Neural crest cell (in vitro differentiated cells): ENCODE data around the gene KRTAP2-4. TPM values are rescaled to one million over a fixed set of nuclear protein-coding genes. Genes with fewer than 3 reads are reported as not detected.

Source experiments
- DNase-seq: peaks from one replicate; pipeline ENCODE4 v3.0.0; 2021; ENCODE audit warnings: low read depth, mixed read lengths, low spot score
- H3K27ac Mint-ChIP-seq: one replicate; pipeline ENCODE4 v1.8.0; 2021; ENCODE audit warnings: mild to moderate bottlenecking, mixed read lengths; ENCODE audit not compliant: unreplicated experiment
- H3K27me3 Mint-ChIP-seq: 2 replicates; pipeline ENCODE4 v1.8.0; 2021; ENCODE audit warnings: low read depth, mild to moderate bottlenecking, mixed read lengths
- H3K36me3 Mint-ChIP-seq: 2 replicates; pipeline ENCODE4 v1.8.0; 2021; ENCODE audit warnings: low read depth, mild to moderate bottlenecking, mixed read lengths
- H3K4me1 Mint-ChIP-seq: 2 replicates; pipeline ENCODE4 v1.8.0; 2021; ENCODE audit warnings: mixed read lengths
- H3K4me3 Mint-ChIP-seq: one replicate; pipeline ENCODE4 v1.8.0; 2021; ENCODE audit warnings: mild to moderate bottlenecking, mixed read lengths
- H3K9me3 Mint-ChIP-seq: 2 replicates; pipeline ENCODE4 v1.8.0; 2021; ENCODE audit warnings: mixed read lengths
- CTCF ChIP-seq: fragments of 200-600 bp; sonication (generic); conservative IDR thresholded peaks from 2 replicates; pipeline ENCODE4 v1.5.0; 2021; ENCODE audit warnings: antibody characterized with exemption, mild to moderate bottlenecking
- total RNA-seq: library from RNA; stranded (reverse); gene quantifications from 2 replicates; pipeline ENCODE4 v1.2.1, GENCODE V29; 2021

KRTAP2-4 gene
- total RNA-seq, 1 donor from 2014 or later, result not detected

- Mint-ChIP-seq H3K27ac (no peak overlapping the region), H3K9me3 (peaks cover 6% of the 10 kb centered on the region), H3K4me3 (no peak overlapping the region), H3K27me3 (peaks cover 3% of the 10 kb centered on the region), H3K4me1 (peaks cover 5% of the 10 kb centered on the region), H3K36me3 (no peaks in the 10 kb centered on the region)
- no peak for DNase-seq
- no peak for TF ChIP-seq CTCF
Measured at GRCh38 chr17:41020336-41020735, 45.3 kb downstream of the KRTAP2-4 start.

GRCh38 chr17:41019415-41019814 is 46.3 kb downstream of the KRTAP2-4 start:
- Mint-ChIP-seq H3K36me3 (no peaks in the 10 kb centered on the region), H3K27me3 (no peaks in the 10 kb centered on the region), H3K4me1 (peaks cover 5% of the 10 kb centered on the region), H3K4me3 (no peak overlapping the region), H3K27ac (no peak overlapping the region), H3K9me3 (peaks cover 6% of the 10 kb centered on the region)
- TF ChIP-seq CTCF, result no peak
- no peak for DNase-seq

GRCh38 chr17:41018541-41018940 is 47.1 kb downstream of the KRTAP2-4 start:
- Mint-ChIP-seq H3K4me3 (no peak overlapping the region), H3K4me1 (peaks cover 5% of the 10 kb centered on the region), H3K27ac (no peak overlapping the region), H3K27me3 (no peaks in the 10 kb centered on the region), H3K36me3 (no peaks in the 10 kb centered on the region), H3K9me3 (peaks cover 6% of the 10 kb centered on the region)
- no peak for TF ChIP-seq CTCF
- DNase-seq, result no peak

- Mint-ChIP-seq H3K27ac (no peak overlapping the region), H3K4me1 (peaks cover 5% of the 10 kb centered on the region), H3K36me3 (no peaks in the 10 kb centered on the region), H3K27me3 (no peaks in the 10 kb centered on the region), H3K9me3 (peaks cover 2% of the 10 kb centered on the region), H3K4me3 (no peak overlapping the region)
- no peak for DNase-seq
- TF ChIP-seq CTCF, result no peak
Measured at GRCh38 chr17:41016578-41017215, 49.0 kb downstream of the KRTAP2-4 start.

GRCh38 chr17:41015454-41015853 is 50.2 kb downstream of the KRTAP2-4 start:
- peaks cover 5% of the 10 kb centered on the region for H3K4me1 Mint-ChIP-seq
- DNase-seq, result no peak
- no peaks in the 10 kb centered on the region for H3K36me3 Mint-ChIP-seq
- no peaks in the 10 kb centered on the region for H3K9me3 Mint-ChIP-seq
- H3K27me3 Mint-ChIP-seq, result no peaks in the 10 kb centered on the region
- no peak for TF ChIP-seq CTCF
- no peak overlapping the region for H3K4me3 Mint-ChIP-seq
- no peak overlapping the region for H3K27ac Mint-ChIP-seq

Other genes starting within 250 kb of the KRTAP2-4 start
- gene KRT10, start 243.3 kb downstream of the KRTAP2-4 start, total RNA-seq, result 33.2 and 39.1 TPM in 2 replicates
- gene KRT12, start 198.7 kb downstream of the KRTAP2-4 start, total RNA-seq, result not detected in 2 replicates
- not detected in 2 replicates for gene KRT20, start 180.6 kb downstream of the KRTAP2-4 start, total RNA-seq
- not detected in 2 replicates for gene KRT23, start 128.2 kb downstream of the KRTAP2-4 start, total RNA-seq
- not detected in 2 replicates for gene KRT39, start 98.9 kb downstream of the KRTAP2-4 start, total RNA-seq
- not detected in 2 replicates for gene KRT40, start 81.6 kb downstream of the KRTAP2-4 start, total RNA-seq
- gene KRTAP3-3, start 71.7 kb downstream of the KRTAP2-4 start, total RNA-seq, result not detected in 2 replicates
- not detected in 2 replicates for gene KRTAP3-2, start 66.0 kb downstream of the KRTAP2-4 start, total RNA-seq
- not detected in 2 replicates for gene KRTAP3-1, start 56.8 kb downstream of the KRTAP2-4 start, total RNA-seq
- not detected in 2 replicates for gene KRTAP1-5, start 38.7 kb downstream of the KRTAP2-4 start, total RNA-seq
- not detected in 2 replicates for gene KRTAP1-4, start 35.7 kb downstream of the KRTAP2-4 start, total RNA-seq
- not detected in 2 replicates for gene KRTAP1-3, start 31.0 kb downstream of the KRTAP2-4 start, total RNA-seq
- gene KRTAP1-1, start 24.4 kb downstream of the KRTAP2-4 start, total RNA-seq, result not detected in 2 replicates
- gene KRTAP2-1, start 18.6 kb downstream of the KRTAP2-4 start, total RNA-seq, result not detected in 2 replicates
- not detected in 2 replicates for gene KRTAP2-2, start 10.6 kb downstream of the KRTAP2-4 start, total RNA-seq
- gene KRTAP2-3, start 5.8 kb downstream of the KRTAP2-4 start, total RNA-seq, result not detected in 2 replicates
- gene KRTAP4-7, start 18.3 kb upstream of the KRTAP2-4 start, total RNA-seq, result not detected in 2 replicates
- gene KRTAP4-8, start 32.3 kb upstream of the KRTAP2-4 start, total RNA-seq, result not detected in 2 replicates
- not detected in 2 replicates for gene KRTAP4-16, start 36.3 kb upstream of the KRTAP2-4 start, total RNA-seq
- not detected in 2 replicates for gene KRTAP4-9, start 39.5 kb upstream of the KRTAP2-4 start, total RNA-seq
- not detected in 2 replicates for gene KRTAP4-11, start 52.5 kb upstream of the KRTAP2-4 start, total RNA-seq
- not detected in 2 replicates for gene KRTAP4-12, start 58.3 kb upstream of the KRTAP2-4 start, total RNA-seq
- gene KRTAP4-6, start 74.7 kb upstream of the KRTAP2-4 start, total RNA-seq, result not detected in 2 replicates
- not detected in 2 replicates for gene KRTAP4-5, start 83.9 kb upstream of the KRTAP2-4 start, total RNA-seq
- not detected in 2 replicates for gene KRTAP4-4, start 94.9 kb upstream of the KRTAP2-4 start, total RNA-seq
- gene KRTAP4-3, start 102.3 kb upstream of the KRTAP2-4 start, total RNA-seq, result not detected in 2 replicates
- not detected in 2 replicates for gene KRTAP4-2, start 112.3 kb upstream of the KRTAP2-4 start, total RNA-seq
- gene KRTAP4-1, start 119.0 kb upstream of the KRTAP2-4 start, total RNA-seq, result not detected in 2 replicates
- gene KRTAP9-1, start 124.0 kb upstream of the KRTAP2-4 start, total RNA-seq, result not detected in 2 replicates
- gene KRTAP9-2, start 160.8 kb upstream of the KRTAP2-4 start, total RNA-seq, result not detected in 2 replicates
- gene KRTAP9-3, start 166.6 kb upstream of the KRTAP2-4 start, total RNA-seq, result not detected in 2 replicates
- gene KRTAP9-8, start 172.1 kb upstream of the KRTAP2-4 start, total RNA-seq, result not detected in 2 replicates
- not detected in 2 replicates for gene KRTAP9-4, start 183.8 kb upstream of the KRTAP2-4 start, total RNA-seq
- gene KRTAP9-9, start 189.5 kb upstream of the KRTAP2-4 start, total RNA-seq, result not detected in 2 replicates
- not detected in 2 replicates for gene KRTAP9-6, start 199.5 kb upstream of the KRTAP2-4 start, total RNA-seq
- not detected in 2 replicates for gene KRTAP9-7, start 209.8 kb upstream of the KRTAP2-4 start, total RNA-seq
- gene KRTAP29-1, start 237.0 kb upstream of the KRTAP2-4 start, total RNA-seq, result not detected in 2 replicates
- gene KRTAP16-1, start 243.4 kb upstream of the KRTAP2-4 start, total RNA-seq, result not detected in 2 replicates
- not detected in 2 replicates for gene KRTAP17-1, start 249.8 kb upstream of the KRTAP2-4 start, total RNA-seq